RWPE2 (cell line): ENCODE results near the gene LRRIQ1.

Experiments
- ATAC-seq: fragments of 200-7000 bp; cut with Tn5 transposase; 3 replicates; pipeline ENCODE4 v1.9.1; 2021; ENCODE audit warnings: low read depth
- DNase-seq: peaks from one replicate; pipeline ENCODE4 v3.0.0-alpha.2; 2020; ENCODE audit warnings: low spot score
- H3K27ac ChIP-seq: fragments of 450-650 bp; 2 replicates; pipeline ENCODE4 v1.5.1; 2017; ENCODE audit warnings: mild to moderate bottlenecking; ENCODE audit not compliant: poor library complexity, severe bottlenecking
- H3K27me3 ChIP-seq: fragments of 250-450 bp; sonication (Bioruptor Pico); 2 replicates; pipeline ENCODE4 v1.5.1; 2021; ENCODE audit warnings: mild to moderate bottlenecking, moderate library complexity; ENCODE audit not compliant: insufficient read depth, poor library complexity, severe bottlenecking
- H3K36me3 ChIP-seq: fragments of 250-450 bp; sonication (Bioruptor Pico); 2 replicates; pipeline ENCODE4 v1.5.1; 2020; ENCODE audit warnings: low read depth, mild to moderate bottlenecking, moderate library complexity
- H3K4me1 ChIP-seq: fragments of 250-450 bp; sonication (Bioruptor Pico); 2 replicates; pipeline ENCODE4 v1.5.1; 2021; ENCODE audit warnings: mild to moderate bottlenecking, moderate library complexity; ENCODE audit not compliant: insufficient read depth, poor library complexity, severe bottlenecking
- H3K4me3 ChIP-seq: fragments of 250-450 bp; sonication (Bioruptor Pico); 2 replicates; pipeline ENCODE4 v1.5.1; 2021; ENCODE audit warnings: mild to moderate bottlenecking, moderate library complexity; ENCODE audit not compliant: severe bottlenecking
- H3K9me3 ChIP-seq: fragments of 250-450 bp; sonication (Bioruptor Pico); 2 replicates; pipeline ENCODE4 v1.5.1; 2021; ENCODE audit warnings: mild to moderate bottlenecking, moderate library complexity; ENCODE audit not compliant: severe bottlenecking
- CTCF ChIP-seq: fragments of 450-650 bp; IDR thresholded peaks from one replicate; pipeline ENCODE4 v1.5.1; 2017; ENCODE audit warnings: mild to moderate bottlenecking, moderate library complexity; ENCODE audit not compliant: poor library complexity, severe bottlenecking

LRRIQ1 gene

GRCh38 chr12:85179680-85180270 lies 143.6 kb downstream of the LRRIQ1 start:
- no peaks in the 10 kb centered on the region for H3K36me3 ChIP-seq
- H3K27me3 ChIP-seq: no peaks in the 10 kb centered on the region
- no peak for TF ChIP-seq CTCF
- H3K4me3 ChIP-seq: no peak overlapping the region
- ATAC-seq (no peak), DNase-seq (no peak)
- H3K27ac ChIP-seq: no peak overlapping the region
- H3K4me1 ChIP-seq: no peaks in the 10 kb centered on the region
- H3K9me3 ChIP-seq: no peaks in the 10 kb centered on the region

- Histone ChIP-seq H3K27ac (no peak overlapping the region), H3K4me3 (no peak overlapping the region), H3K4me1 (no peaks in the 10 kb centered on the region), H3K9me3 (no peaks in the 10 kb centered on the region), H3K36me3 (no peaks in the 10 kb centered on the region), H3K27me3 (no peaks in the 10 kb centered on the region)
- TF ChIP-seq CTCF: no peak
- DNase-seq (no peak), ATAC-seq (no peak)
Observed at GRCh38 chr12:85182699-85183098, 146.5 kb downstream of the LRRIQ1 start.

- TF ChIP-seq CTCF: no peak
- Histone ChIP-seq H3K27me3 (no peaks in the 10 kb centered on the region), H3K9me3 (no peaks in the 10 kb centered on the region), H3K27ac (no peak overlapping the region), H3K36me3 (no peaks in the 10 kb centered on the region), H3K4me3 (no peak overlapping the region), H3K4me1 (no peaks in the 10 kb centered on the region)
- ATAC-seq (no peak), DNase-seq (no peak)
Observed at GRCh38 chr12:85183855-85184254, 147.7 kb downstream of the LRRIQ1 start.

GRCh38 chr12:85186236-85186635 lies 150.1 kb downstream of the LRRIQ1 start:
- Histone ChIP-seq H3K4me3 (no peak overlapping the region), H3K9me3 (no peaks in the 10 kb centered on the region), H3K27ac (no peak overlapping the region), H3K36me3 (no peaks in the 10 kb centered on the region), H3K4me1 (no peaks in the 10 kb centered on the region), H3K27me3 (no peaks in the 10 kb centered on the region)
- DNase-seq (no peak), ATAC-seq (no peak)
- no peak for TF ChIP-seq CTCF

GRCh38 chr12:85188619-85189018 lies 152.5 kb downstream of the LRRIQ1 start:
- DNase-seq (no peak), ATAC-seq (0 out of 3 replicates have a peak, but pooled peaks have one; percentile 12)
- Histone ChIP-seq H3K9me3 (no peaks in the 10 kb centered on the region), H3K4me1 (no peaks in the 10 kb centered on the region), H3K27ac (no peak overlapping the region), H3K27me3 (no peaks in the 10 kb centered on the region), H3K4me3 (no peak overlapping the region), H3K36me3 (no peaks in the 10 kb centered on the region)
- TF ChIP-seq CTCF: no peak
